Osteocyte (in vitro differentiated cells): Measurements from ENCODE around the gene TNN. TPM values are rescaled to one million over a fixed set of nuclear protein-coding genes. Genes with fewer than 3 reads are reported as not detected.

ENCODE experiments used
- DNase-seq: peaks from one replicate; pipeline ENCODE4 v3.0.0; 2021; ENCODE audit warnings: mixed read lengths; ENCODE audit not compliant: unreplicated experiment; ENCODE audit errors: extremely low spot score
- H3K27ac Mint-ChIP-seq: one replicate; pipeline ENCODE4 v1.8.0; 2021; ENCODE audit warnings: mild to moderate bottlenecking, mixed read lengths; ENCODE audit not compliant: unreplicated experiment
- H3K27me3 Mint-ChIP-seq: one replicate; pipeline ENCODE4 v1.8.0; 2021; ENCODE audit warnings: mixed read lengths; ENCODE audit not compliant: unreplicated experiment
- H3K36me3 Mint-ChIP-seq: one replicate; pipeline ENCODE4 v1.8.0; 2021; ENCODE audit warnings: mixed read lengths; ENCODE audit not compliant: unreplicated experiment
- H3K4me1 Mint-ChIP-seq: one replicate; pipeline ENCODE4 v1.8.0; 2021; ENCODE audit warnings: mixed read lengths; ENCODE audit not compliant: unreplicated experiment
- H3K4me3 Mint-ChIP-seq: one replicate; pipeline ENCODE4 v1.8.0; 2021; ENCODE audit warnings: mild to moderate bottlenecking, moderate library complexity, mixed read lengths; ENCODE audit not compliant: unreplicated experiment
- H3K9me3 Mint-ChIP-seq: one replicate; pipeline ENCODE4 v1.8.0; 2021; ENCODE audit warnings: mixed read lengths; ENCODE audit not compliant: unreplicated experiment
- CTCF ChIP-seq: fragments of 200-600 bp; sonication (generic); IDR thresholded peaks from 2 replicates; pipeline ENCODE4 v1.5.0; 2021; ENCODE audit warnings: antibody characterized with exemption, mild to moderate bottlenecking, moderate library complexity
- total RNA-seq: library from RNA; stranded (reverse); gene quantifications from 2 replicates; pipeline ENCODE4 v1.2.1, GENCODE V29; 2021

TNN gene
- total RNA-seq, 1 donor from 2014 or later = not detected

DNA sequence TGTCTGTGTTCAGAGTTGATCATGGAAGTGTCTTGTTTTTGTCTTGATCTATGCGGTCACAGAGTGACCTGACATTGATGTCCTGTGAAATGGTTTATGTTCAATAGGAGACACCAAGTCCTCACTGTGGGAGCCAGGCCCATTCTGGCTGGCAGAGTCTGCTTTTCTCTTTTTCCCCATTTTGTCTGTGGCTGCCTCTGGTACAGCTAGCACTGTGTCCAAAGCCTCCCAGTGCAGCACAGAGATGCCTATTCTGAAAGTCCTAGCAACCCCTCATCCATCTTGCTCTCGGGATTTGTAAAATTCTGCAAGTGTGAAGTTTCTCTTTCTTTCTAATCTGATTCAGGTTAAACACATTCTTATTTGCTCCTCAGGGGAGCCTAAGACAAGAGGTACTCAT, 14.3 kb downstream of the TNN start:
- H3K36me3 Mint-ChIP-seq = no peaks in the 10 kb centered on the region
- H3K27ac Mint-ChIP-seq = no peak overlapping the region
- no peak overlapping the region for H3K4me3 Mint-ChIP-seq
- DNase-seq = no peak
- peaks cover under 1% of the 10 kb centered on the region for H3K27me3 Mint-ChIP-seq
- H3K9me3 Mint-ChIP-seq = no peaks in the 10 kb centered on the region
- H3K4me1 Mint-ChIP-seq = no peaks in the 10 kb centered on the region
- TF ChIP-seq CTCF = no peak

- Mint-ChIP-seq H3K4me1 (no peaks in the 10 kb centered on the region), H3K27ac (no peak overlapping the region), H3K27me3 (peaks cover 5% of the 10 kb centered on the region), H3K36me3 (no peaks in the 10 kb centered on the region), H3K9me3 (no peaks in the 10 kb centered on the region), H3K4me3 (no peak overlapping the region)
- DNase-seq = no peak
- TF ChIP-seq CTCF = no peak
These were observed 20.9 kb downstream of the TNN start for GRCh38 chr1:175088525-175088951.

DNA sequence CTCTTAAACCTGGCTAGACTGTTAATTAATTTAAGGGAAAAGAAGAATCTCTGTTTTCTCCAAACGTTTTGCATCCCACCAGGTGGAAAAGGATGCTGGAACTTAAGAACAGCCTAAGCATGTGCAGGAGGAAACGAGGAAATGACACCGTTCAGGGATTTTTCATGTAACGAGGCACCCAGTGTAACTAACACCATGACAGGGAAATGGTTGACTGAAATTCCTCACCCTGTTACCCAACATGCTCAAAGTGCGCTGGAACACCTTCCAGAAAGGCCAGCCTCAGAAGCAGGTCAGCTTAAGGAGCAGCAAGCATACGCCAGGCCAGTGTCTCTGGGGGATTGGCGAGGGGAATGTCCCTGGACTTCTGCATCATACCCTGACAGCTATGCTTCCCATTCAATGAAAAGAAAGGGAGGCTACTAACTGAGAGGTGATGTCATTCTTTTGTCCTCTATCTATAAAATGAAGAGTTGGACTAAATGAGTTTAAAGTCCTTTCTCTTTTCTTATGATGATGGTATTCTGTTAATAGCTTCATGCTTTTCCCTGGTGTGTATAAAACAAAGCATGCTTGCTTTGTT, 21.6 kb downstream of the TNN start:
- Mint-ChIP-seq H3K4me1 (no peaks in the 10 kb centered on the region), H3K4me3 (no peak overlapping the region), H3K36me3 (no peaks in the 10 kb centered on the region), H3K9me3 (no peaks in the 10 kb centered on the region), H3K27me3 (peaks cover 5% of the 10 kb centered on the region), H3K27ac (no peak overlapping the region)
- no peak for DNase-seq
- no peak for TF ChIP-seq CTCF

DNA sequence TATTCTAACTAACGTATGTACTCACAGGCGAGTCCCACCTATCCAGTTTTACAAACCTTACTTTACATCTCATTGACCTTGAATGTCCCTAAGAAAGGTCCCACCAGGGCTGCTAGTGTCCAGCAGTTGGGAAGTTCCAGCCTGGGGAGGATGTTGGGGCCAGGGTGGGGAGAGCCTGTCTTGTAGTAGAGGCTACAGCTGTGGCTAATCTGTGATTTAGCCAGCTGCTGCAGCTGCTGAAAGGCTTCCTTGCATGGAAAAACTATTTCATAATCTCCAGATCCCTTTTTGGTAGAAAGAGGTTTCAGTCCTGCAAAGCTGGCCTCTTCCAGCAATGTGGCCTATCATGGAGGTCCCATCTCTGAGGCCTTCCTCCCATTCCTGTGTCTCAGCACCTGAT, 23.1 kb downstream of the TNN start:
- no peak for DNase-seq
- no peak for TF ChIP-seq CTCF
- no peaks in the 10 kb centered on the region for H3K4me1 Mint-ChIP-seq
- no peaks in the 10 kb centered on the region for H3K9me3 Mint-ChIP-seq
- no peak overlapping the region for H3K27ac Mint-ChIP-seq
- no peaks in the 10 kb centered on the region for H3K36me3 Mint-ChIP-seq
- H3K27me3 Mint-ChIP-seq = peaks cover 5% of the 10 kb centered on the region
- no peak overlapping the region for H3K4me3 Mint-ChIP-seq

GRCh38 chr1:175094626-175095025, 27.0 kb downstream of the TNN start:
- no peak for DNase-seq
- Mint-ChIP-seq H3K4me3 (no peak overlapping the region), H3K36me3 (no peaks in the 10 kb centered on the region), H3K4me1 (no peaks in the 10 kb centered on the region), H3K27me3 (peaks cover 2% of the 10 kb centered on the region), H3K27ac (no peak overlapping the region), H3K9me3 (no peaks in the 10 kb centered on the region)
- no peak for TF ChIP-seq CTCF
